HEK293 (cell line): ENCODE measurements around the gene CHGA.

Experiments
- GLI4 ChIP-seq: fragments of 450-650 bp; formaldehyde crosslinking; IDR thresholded peaks from 2 replicates; pipeline ENCODE4 v1.5.1; 2016; ENCODE audit warnings: missing biosample characterization, missing genetic modification characterization
- OSR2 ChIP-seq: fragments of 450-650 bp; formaldehyde crosslinking; IDR thresholded peaks from 2 replicates; pipeline ENCODE4 v1.5.1; 2016; ENCODE audit warnings: missing biosample characterization, missing genetic modification characterization
- ZFP41 ChIP-seq: fragments of 450-650 bp; formaldehyde crosslinking; IDR thresholded peaks from 2 replicates; pipeline ENCODE4 v1.5.1; 2016; ENCODE audit warnings: missing biosample characterization, missing genetic modification characterization, borderline replicate concordance
- ZNF24 ChIP-seq: fragments of 450-650 bp; formaldehyde crosslinking; IDR thresholded peaks from 2 replicates; pipeline ENCODE4 v1.5.1; 2016; ENCODE audit warnings: missing biosample characterization, missing genetic modification characterization
- TF ChIP-seq, protein P1 (sequence below): fragments of 450-650 bp; formaldehyde crosslinking; IDR thresholded peaks from 2 replicates; pipeline ENCODE4 v1.5.1; 2016; ENCODE audit warnings: missing biosample characterization, missing genetic modification characterization
- TF ChIP-seq, protein P2 (sequence below): fragments of 450-650 bp; formaldehyde crosslinking; IDR thresholded peaks from 2 replicates; pipeline ENCODE4 v1.5.1; 2016; ENCODE audit warnings: missing biosample characterization, missing genetic modification characterization, low read depth
- TF ChIP-seq, protein P3 (sequence below): fragments of 450-650 bp; formaldehyde crosslinking; IDR thresholded peaks from 2 replicates; pipeline ENCODE4 v1.5.1; 2016; ENCODE audit warnings: missing biosample characterization, missing genetic modification characterization

DNA sequence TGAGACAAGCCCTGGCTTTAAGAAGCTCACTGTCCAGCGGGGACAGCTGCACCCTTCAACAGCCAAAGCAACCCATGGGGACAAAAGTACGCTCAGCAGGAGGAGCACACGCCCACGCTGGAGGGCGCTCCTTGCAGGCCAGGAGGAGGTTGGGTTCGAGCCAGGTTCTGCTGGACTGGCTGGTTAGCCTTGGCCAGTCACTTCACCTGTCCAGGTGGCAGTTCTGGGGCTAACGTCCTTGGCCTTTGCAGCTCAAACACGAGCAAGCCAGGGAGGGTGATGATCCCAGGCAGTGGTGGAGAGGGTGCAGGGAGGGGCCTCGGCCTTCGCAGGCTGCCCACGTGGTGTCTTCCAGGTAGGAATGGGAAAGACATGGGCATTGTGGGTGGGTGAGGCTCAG lies 13.1 kb downstream of the CHGA start:
- TF ChIP-seq, protein P1, sequence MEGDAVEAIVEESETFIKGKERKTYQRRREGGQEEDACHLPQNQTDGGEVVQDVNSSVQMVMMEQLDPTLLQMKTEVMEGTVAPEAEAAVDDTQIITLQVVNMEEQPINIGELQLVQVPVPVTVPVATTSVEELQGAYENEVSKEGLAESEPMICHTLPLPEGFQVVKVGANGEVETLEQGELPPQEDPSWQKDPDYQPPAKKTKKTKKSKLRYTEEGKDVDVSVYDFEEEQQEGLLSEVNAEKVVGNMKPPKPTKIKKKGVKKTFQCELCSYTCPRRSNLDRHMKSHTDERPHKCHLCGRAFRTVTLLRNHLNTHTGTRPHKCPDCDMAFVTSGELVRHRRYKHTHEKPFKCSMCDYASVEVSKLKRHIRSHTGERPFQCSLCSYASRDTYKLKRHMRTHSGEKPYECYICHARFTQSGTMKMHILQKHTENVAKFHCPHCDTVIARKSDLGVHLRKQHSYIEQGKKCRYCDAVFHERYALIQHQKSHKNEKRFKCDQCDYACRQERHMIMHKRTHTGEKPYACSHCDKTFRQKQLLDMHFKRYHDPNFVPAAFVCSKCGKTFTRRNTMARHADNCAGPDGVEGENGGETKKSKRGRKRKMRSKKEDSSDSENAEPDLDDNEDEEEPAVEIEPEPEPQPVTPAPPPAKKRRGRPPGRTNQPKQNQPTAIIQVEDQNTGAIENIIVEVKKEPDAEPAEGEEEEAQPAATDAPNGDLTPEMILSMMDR (tag by site-specific recombination), result no peak
- TF ChIP-seq ZNF24, result no peak
- TF ChIP-seq, protein P2, sequence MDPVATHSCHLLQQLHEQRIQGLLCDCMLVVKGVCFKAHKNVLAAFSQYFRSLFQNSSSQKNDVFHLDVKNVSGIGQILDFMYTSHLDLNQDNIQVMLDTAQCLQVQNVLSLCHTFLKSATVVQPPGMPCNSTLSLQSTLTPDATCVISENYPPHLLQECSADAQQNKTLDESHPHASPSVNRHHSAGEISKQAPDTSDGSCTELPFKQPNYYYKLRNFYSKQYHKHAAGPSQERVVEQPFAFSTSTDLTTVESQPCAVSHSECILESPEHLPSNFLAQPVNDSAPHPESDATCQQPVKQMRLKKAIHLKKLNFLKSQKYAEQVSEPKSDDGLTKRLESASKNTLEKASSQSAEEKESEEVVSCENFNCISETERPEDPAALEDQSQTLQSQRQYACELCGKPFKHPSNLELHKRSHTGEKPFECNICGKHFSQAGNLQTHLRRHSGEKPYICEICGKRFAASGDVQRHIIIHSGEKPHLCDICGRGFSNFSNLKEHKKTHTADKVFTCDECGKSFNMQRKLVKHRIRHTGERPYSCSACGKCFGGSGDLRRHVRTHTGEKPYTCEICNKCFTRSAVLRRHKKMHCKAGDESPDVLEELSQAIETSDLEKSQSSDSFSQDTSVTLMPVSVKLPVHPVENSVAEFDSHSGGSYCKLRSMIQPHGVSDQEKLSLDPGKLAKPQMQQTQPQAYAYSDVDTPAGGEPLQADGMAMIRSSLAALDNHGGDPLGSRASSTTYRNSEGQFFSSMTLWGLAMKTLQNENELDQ (tag by site-specific recombination), result no peak
- TF ChIP-seq, protein P3, sequence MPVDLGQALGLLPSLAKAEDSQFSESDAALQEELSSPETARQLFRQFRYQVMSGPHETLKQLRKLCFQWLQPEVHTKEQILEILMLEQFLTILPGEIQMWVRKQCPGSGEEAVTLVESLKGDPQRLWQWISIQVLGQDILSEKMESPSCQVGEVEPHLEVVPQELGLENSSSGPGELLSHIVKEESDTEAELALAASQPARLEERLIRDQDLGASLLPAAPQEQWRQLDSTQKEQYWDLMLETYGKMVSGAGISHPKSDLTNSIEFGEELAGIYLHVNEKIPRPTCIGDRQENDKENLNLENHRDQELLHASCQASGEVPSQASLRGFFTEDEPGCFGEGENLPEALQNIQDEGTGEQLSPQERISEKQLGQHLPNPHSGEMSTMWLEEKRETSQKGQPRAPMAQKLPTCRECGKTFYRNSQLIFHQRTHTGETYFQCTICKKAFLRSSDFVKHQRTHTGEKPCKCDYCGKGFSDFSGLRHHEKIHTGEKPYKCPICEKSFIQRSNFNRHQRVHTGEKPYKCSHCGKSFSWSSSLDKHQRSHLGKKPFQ (tag by site-specific recombination), result no peak
- TF ChIP-seq GLI4 (tag by site-specific recombination), result no peak
- TF ChIP-seq ZFP41 (tag by site-specific recombination), result no peak
- no peak for TF ChIP-seq OSR2 (tag by site-specific recombination)
